ENCODE measurements around the gene PBRM1. TPM values are rescaled to one million over a fixed set of nuclear protein-coding genes. Genes with fewer than 3 reads are reported as not detected.

Gene PBRM1
- total and polyA plus RNA-seq, 2 of the 8 experiments (the other 6 are each of a cell fraction or from before 2014, with no cell fraction given): 19.3 to 65.8 TPM

- no peak overlapping the region for H3K4me2 ChIP-seq (ENCODE audit: insufficient read depth in 1 of 2, low read depth in 2 of 2, low read length in 2 of 2)
- no peaks in the 10 kb centered on the region for H3K9me3 ChIP-seq (ENCODE audit: insufficient read depth in 2 of 2, low read depth in 1 of 2, low read length in 1 of 2)
- no peaks in the 10 kb centered on the region for H3K27me3 ChIP-seq (replicated peaks in 1 of 4; ENCODE audit: control insufficient read depth in 3 of 4, extremely low read depth in 1 of 4, insufficient read depth in 3 of 4, low read length in 3 of 4)
- H4K8ac ChIP-seq (ENCODE audit: extremely low read depth, insufficient read depth, low read length): no peak overlapping the region
- no peak overlapping the region for H2BK15ac ChIP-seq (ENCODE audit: low read length)
- TF ChIP-seq POU5F1 (IDR thresholded peaks at IDR 0.05; ENCODE audit: low read depth, low read length): no peak
- no peak for TF ChIP-seq JUN (IDR thresholded peaks at IDR 0.05; ENCODE audit: low read depth, low read length)
- TF ChIP-seq ASH2L (IDR thresholded peaks at IDR 0.05; ENCODE audit: low read length): no peak
- no peak for TF ChIP-seq EP300 (IDR thresholded peaks at IDR 0.05; ENCODE audit: borderline replicate concordance in 1 of 2, low read depth in 2 of 2, low read length in 2 of 2)
- TF ChIP-seq SP1 (IDR thresholded peaks at IDR 0.05; ENCODE audit: low read depth, low read length): no peak
- no peak for TF ChIP-seq SIRT6 (IDR thresholded peaks at IDR 0.05; ENCODE audit: low read length)
- TF ChIP-seq KDM5A (IDR thresholded peaks at IDR 0.05; ENCODE audit: low read length): no peak
- H3K36me3 ChIP-seq (ENCODE audit: control insufficient read depth in 2 of 4, insufficient read depth in 4 of 4, low read length in 3 of 4): no peaks in the 10 kb centered on the region; a peak in 1 of 8 replicates
- no peak overlapping the region for H4K91ac ChIP-seq (replicated peaks; ENCODE audit: insufficient read length, low read length)
- H2AFZ ChIP-seq (ENCODE audit: low read length): no peak overlapping the region
- no peak overlapping the region for H2BK12ac ChIP-seq (ENCODE audit: low read depth, low read length)
- H3K56ac ChIP-seq (replicated peaks; ENCODE audit: insufficient read length, low read depth, low read length): no peak overlapping the region
- no peak overlapping the region for H3K9ac ChIP-seq (replicated peaks in 1 of 4; ENCODE audit: extremely low read depth in 1 of 4, low read depth in 3 of 4, low read length in 3 of 4)
- ChIA-PET POLR2A (ENCODE audit: partially characterized antibody) (interaction anchor here (8.9 kb wide), 1 partner anchor 27 kb away, joined by 106 read pairs; the partner anchor contains the start of genes GNL3 and PBRM1), CTCF (ENCODE audit: partially characterized antibody) (interaction anchor here (0.6 kb wide), 1 partner anchor 629 kb away, joined by 3 read pairs; no protein-coding TSS in a partner anchor)
- H3K4me1 ChIP-seq (replicated peaks in 1 of 4; ENCODE audit: control insufficient read depth in 3 of 4, insufficient read depth in 4 of 4, low read length in 3 of 4): peaks cover 0 to 5% (median 2%) of the 10 kb centered on the region in 4 experiments; a peak in 4 of 7 replicates
- no peak overlapping the region for H4K5ac ChIP-seq (ENCODE audit: insufficient read length, low read depth, low read length)
- H3K23ac ChIP-seq (ENCODE audit: insufficient read length): no peak overlapping the region
- no peak overlapping the region for H3K14ac ChIP-seq (ENCODE audit: insufficient read length)
- no peak for FAIRE-seq
- no peak overlapping the region for H3K4me3 ChIP-seq (ENCODE audit: extremely low read depth in 1 of 4, insufficient read depth in 2 of 4, low read depth in 3 of 4, low read length in 4 of 4)
- no peak overlapping the region for H3K18ac ChIP-seq (ENCODE audit: extremely low read depth, low read length)
- no peak overlapping the region for H2BK5ac ChIP-seq (ENCODE audit: low read depth, low read length)
- H3K4ac ChIP-seq (replicated peaks; ENCODE audit: insufficient read length, low read depth, low read length): no peak overlapping the region
- no peaks in the 10 kb centered on the region; the same call in 1 of the 2 replicates for H3K79me1 ChIP-seq (ENCODE audit: low read depth, low read length)
- H3K27ac ChIP-seq (ENCODE audit: low read depth, low read length): no peak overlapping the region
- H2AK5ac ChIP-seq (ENCODE audit: low read depth, low read length): no peak overlapping the region
- H3K23me2 ChIP-seq (ENCODE audit: low read depth, low read length): peaks cover 2% of the 10 kb centered on the region; the same call in 1 of the 2 replicates
- no peak overlapping the region for H2BK20ac ChIP-seq (ENCODE audit: low read length)
- H2BK120ac ChIP-seq (replicated peaks; ENCODE audit: low read depth, low read length): no peak overlapping the region
- H4K20me1 ChIP-seq (replicated peaks in 1 of 2; ENCODE audit: control insufficient read depth in 1 of 2, insufficient read depth in 2 of 2, low read length in 2 of 2): peaks cover 0 to 2% of the 10 kb centered on the region in 2 experiments
- no peaks in the 10 kb centered on the region for H3K79me2 ChIP-seq (ENCODE audit: control insufficient read depth in 1 of 2, insufficient read depth in 2 of 2, low read length in 2 of 2)
- DNase-seq (ENCODE audit: low read depth in 1 of 2, low spot score in 2 of 2): no peak
These were observed 33.9 kb upstream of the PBRM1 start for GRCh38 chr3:52719618-52720017.

Measured in H1 (cell line).